ENCODE data around the gene EBI3. TPM values are rescaled to one million over a fixed set of nuclear protein-coding genes. Genes with fewer than 3 reads are reported as not detected.
"Not testable (repeated sequence)": the region's sequence is repeated elsewhere in the genome, so short reads cannot be mapped to it uniquely, and the experiment has no call there.

Gene EBI3
- total and polyA plus RNA-seq, 2 of the 8 experiments (the other 6 are each of a cell fraction or from before 2014, with no cell fraction given), result 0.99 to 8.4 TPM

GRCh38 chr19:4192537-4192936 is 36.8 kb upstream of the EBI3 start:
- POLR2A ChIA-PET (ENCODE audit: partially characterized antibody), result interaction anchor here (1.0 kb wide), 1 partner anchor 207 kb away, joined by 3 read pairs; the partner anchor contains the start of gene EEF2
- not testable (repeated sequence) for H3K14ac ChIP-seq (ENCODE audit: insufficient read length); H2BK5ac ChIP-seq (ENCODE audit: low read depth, low read length); H3K23ac ChIP-seq (ENCODE audit: insufficient read length); H2BK20ac ChIP-seq (ENCODE audit: low read length); H3K4me1 ChIP-seq (replicated peaks in 1 of 4; ENCODE audit: control insufficient read depth in 3 of 4, insufficient read depth in 4 of 4, low read length in 3 of 4); H4K5ac ChIP-seq (ENCODE audit: insufficient read length, low read depth, low read length); H4K8ac ChIP-seq (ENCODE audit: extremely low read depth, insufficient read depth, low read length); H3K18ac ChIP-seq (ENCODE audit: extremely low read depth, low read length); H3K36me3 ChIP-seq (ENCODE audit: control insufficient read depth in 2 of 4, insufficient read depth in 4 of 4, low read length in 3 of 4); H3K9me3 ChIP-seq (ENCODE audit: insufficient read depth in 2 of 2, low read depth in 1 of 2, low read length in 1 of 2); H3K56ac ChIP-seq (replicated peaks; ENCODE audit: insufficient read length, low read depth, low read length); H4K91ac ChIP-seq (replicated peaks; ENCODE audit: insufficient read length, low read length); H2AK5ac ChIP-seq (ENCODE audit: low read depth, low read length); H4K20me1 ChIP-seq (replicated peaks in 1 of 2; ENCODE audit: control insufficient read depth in 1 of 2, insufficient read depth in 2 of 2, low read length in 2 of 2); H3K27me3 ChIP-seq (replicated peaks in 1 of 4; ENCODE audit: control insufficient read depth in 3 of 4, extremely low read depth in 1 of 4, insufficient read depth in 3 of 4, low read length in 3 of 4); H2BK15ac ChIP-seq (ENCODE audit: low read length); H2BK12ac ChIP-seq (ENCODE audit: low read depth, low read length); H3K4me2 ChIP-seq (ENCODE audit: insufficient read depth in 1 of 2, low read depth in 2 of 2, low read length in 2 of 2); H3K79me1 ChIP-seq (ENCODE audit: low read depth, low read length); H2BK120ac ChIP-seq (replicated peaks; ENCODE audit: low read depth, low read length); H3K4me3 ChIP-seq (ENCODE audit: extremely low read depth in 1 of 4, insufficient read depth in 2 of 4, low read depth in 3 of 4, low read length in 4 of 4); DNase-seq (ENCODE audit: low read depth in 1 of 2, low spot score in 2 of 2); H3K9ac ChIP-seq (replicated peaks in 1 of 4; ENCODE audit: extremely low read depth in 1 of 4, low read depth in 3 of 4, low read length in 3 of 4); H2AFZ ChIP-seq (ENCODE audit: low read length); H3K4ac ChIP-seq (replicated peaks; ENCODE audit: insufficient read length, low read depth, low read length); H3K27ac ChIP-seq (ENCODE audit: low read depth, low read length); H3K79me2 ChIP-seq (ENCODE audit: control insufficient read depth in 1 of 2, insufficient read depth in 2 of 2, low read length in 2 of 2); H3K23me2 ChIP-seq (ENCODE audit: low read depth, low read length); FAIRE-seq
- 89% methylated on average over 3 of the region's 3 CpGs; no CpG with 5 or more reads in 1 of the 2 experiments for WGBS, 2 experiments (ENCODE audit: extremely low coverage in 1 of 2, insufficient coverage in 1 of 2, insufficient read length in 1 of 2, insufficient replicate concordance in 2 of 2, low coverage in 1 of 2, low lambda C conversion rate in 2 of 2, missing lambda C conversion rate in 1 of 2)
- CTCF ChIA-PET (ENCODE audit: partially characterized antibody), result interaction anchor here (1.4 to 4.4 kb wide), 4 partner anchors 9 to 53 kb away, joined by 4 to 18 read pairs (median 8); no protein-coding TSS in a partner anchor

All from H1 (cell line).